Measurements from ENCODE around the gene MTF2. TPM values are rescaled to one million over a fixed set of nuclear protein-coding genes. Genes with fewer than 3 reads are reported as not detected.

The MTF2 gene
- polyA plus RNA-seq, 4 donors = 39.1 to 70.8 (median 53.6) TPM

GRCh38 chr1:93179886-93180722 is 101.0 kb downstream of the MTF2 start, which contains the start of gene TMED5:
TMED5 (minus strand) TSS chr1:93180413; CDS start chr1:93180242, 171 bp downstream.
- DNase-seq (ENCODE audit: low read depth in 4 of 4, low spot score in 2 of 4) = peak; percentile 89 to 98 (median 94)

- DNase-seq (ENCODE audit: low read depth in 4 of 4, low spot score in 2 of 4) = peak in 1 of 4 donors; percentile 59
These were observed 101.9 kb downstream of the MTF2 start, which contains the start of gene CCDC18 for GRCh38 chr1:93180723-93181613. CCDC18 (plus strand) TSS chr1:93180724; CDS start chr1:93183362, 2,638 bp downstream.

GRCh38 chr1:93186667-93187066 is 107.6 kb downstream of the MTF2 start:
- no peak for DNase-seq (ENCODE audit: low read depth in 4 of 4, low spot score in 2 of 4)

Other genes with a start within 250 kb of the MTF2 start
- 1,000 to 10,000 TPM; 2,381 to 3,088 (median 2,760) TPM for gene RPL5, start 247.2 kb upstream of the MTF2 start, polyA plus RNA-seq (ENCODE audit: insufficient read length in 4 of 4)
- gene DIPK1A, start 117.8 kb upstream of the MTF2 start, polyA plus RNA-seq (ENCODE audit: insufficient read length in 4 of 4) = 10 to 100 TPM in 1 of 4 donors, 1 to 10 TPM in 3; 8.0 to 10.6 (median 9.2) TPM
- gene TMED5, start 101.1 kb downstream of the MTF2 start, polyA plus RNA-seq (ENCODE audit: insufficient read length in 4 of 4) = 100 to 1,000 TPM in 1 of 4 donors, 10 to 100 TPM in 3; 86.7 to 100 (median 92.9) TPM
- gene CCDC18, start 101.4 kb downstream of the MTF2 start, polyA plus RNA-seq (ENCODE audit: insufficient read length in 4 of 4) = 10 to 100 TPM in 2 of 4 donors, 1 to 10 TPM in 2; 8.5 to 12.6 (median 10.0) TPM